OCI-LY3 (cell line): ENCODE results near the gene KCNIP4.

Experiments
- CTCF ChIP-seq: fragments of 200-600, 300-600 bp; sonication (generic); IDR thresholded peaks from 2 replicates; pipeline ENCODE4 v1.5.1; 2014; ENCODE audit warnings: antibody characterized with exemption, low read length, low read depth
- EZH2phosphoT487 ChIP-seq: fragments of 200-600 bp; shearing (Covaris generic); IDR thresholded peaks from 2 replicates; pipeline ENCODE4 v1.6.1; 2018; ENCODE audit warnings: antibody characterized with exemption, mixed run types, low read depth

DNA sequence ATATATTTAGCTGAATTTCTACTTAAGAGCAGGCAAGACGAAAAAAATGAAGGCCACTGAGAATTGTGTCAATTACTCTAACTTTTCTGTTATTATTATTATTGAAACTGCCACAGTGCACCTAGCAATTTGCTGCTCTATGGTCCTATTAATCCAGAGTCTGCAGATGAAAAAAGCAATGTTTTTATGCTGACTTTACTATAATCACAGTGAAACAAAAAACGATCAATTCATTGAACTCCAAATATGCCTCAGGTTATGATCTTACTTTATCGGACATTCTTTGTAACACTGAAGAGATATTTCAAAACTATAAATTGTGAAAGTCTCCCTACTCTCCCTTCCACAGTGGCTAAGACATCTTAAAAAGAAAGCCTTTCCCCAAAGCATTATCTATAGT is 474.4 kb downstream of the KCNIP4 start:
- TF ChIP-seq CTCF (no peak), EZH2phosphoT487 (no peak)
